C4-2B (cell line): ENCODE measurements around the gene FBXO4.

Experiments
- H3K27ac ChIP-seq: fragments of 450-650 bp; 2 replicates; pipeline ENCODE4 v1.5.1; 2017
- ZFX ChIP-seq: fragments of 450-650 bp; IDR thresholded peaks from 2 replicates; pipeline ENCODE4 v1.6.1; 2017
- TF ChIP-seq, protein P1 (sequence below): fragments of 450-650 bp; conservative IDR thresholded peaks from 2 replicates; pipeline ENCODE4 v1.5.1; 2017; ENCODE audit warnings: mild to moderate bottlenecking

The FBXO4 gene, protein sequence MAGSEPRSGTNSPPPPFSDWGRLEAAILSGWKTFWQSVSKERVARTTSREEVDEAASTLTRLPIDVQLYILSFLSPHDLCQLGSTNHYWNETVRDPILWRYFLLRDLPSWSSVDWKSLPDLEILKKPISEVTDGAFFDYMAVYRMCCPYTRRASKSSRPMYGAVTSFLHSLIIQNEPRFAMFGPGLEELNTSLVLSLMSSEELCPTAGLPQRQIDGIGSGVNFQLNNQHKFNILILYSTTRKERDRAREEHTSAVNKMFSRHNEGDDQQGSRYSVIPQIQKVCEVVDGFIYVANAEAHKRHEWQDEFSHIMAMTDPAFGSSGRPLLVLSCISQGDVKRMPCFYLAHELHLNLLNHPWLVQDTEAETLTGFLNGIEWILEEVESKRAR

DNA sequence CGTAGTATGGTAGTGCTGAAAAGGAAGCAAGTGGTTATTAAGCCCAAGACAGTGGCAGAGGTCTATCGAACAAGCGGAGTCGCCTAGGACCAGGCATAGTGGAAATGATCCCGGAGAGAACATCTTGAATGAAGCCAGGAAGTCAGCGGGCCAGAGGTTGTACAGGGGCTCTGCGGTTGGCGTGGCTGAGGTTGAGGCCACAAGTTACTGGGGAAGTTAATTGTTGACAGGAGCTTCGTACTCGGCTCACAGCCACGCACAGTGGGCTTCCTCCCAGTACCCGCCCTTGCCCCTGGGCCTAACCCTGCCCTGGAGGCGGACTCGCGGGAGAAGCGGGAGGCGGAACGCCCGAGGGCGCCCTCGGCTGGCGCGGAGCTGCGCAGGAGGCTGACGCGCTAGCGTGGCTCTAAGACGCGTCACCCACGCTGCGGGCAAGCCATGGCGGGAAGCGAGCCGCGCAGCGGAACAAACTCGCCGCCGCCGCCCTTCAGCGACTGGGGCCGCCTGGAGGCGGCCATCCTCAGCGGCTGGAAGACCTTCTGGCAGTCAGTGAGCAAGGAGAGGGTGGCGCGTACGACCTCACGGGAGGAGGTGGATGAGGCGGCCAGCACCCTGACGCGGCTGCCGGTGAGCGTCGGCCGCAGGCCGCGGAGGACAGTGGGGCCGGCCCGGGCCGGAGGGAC is at the start of gene FBXO4:
Gene FBXO4, plus strand, starts transcription at position 410 of the 683 bp plus-strand sequence. Its CDS starts 29 bp downstream, at position 439.
- TF ChIP-seq ZFX, result peak; percentile 92
- TF ChIP-seq, protein P1, sequence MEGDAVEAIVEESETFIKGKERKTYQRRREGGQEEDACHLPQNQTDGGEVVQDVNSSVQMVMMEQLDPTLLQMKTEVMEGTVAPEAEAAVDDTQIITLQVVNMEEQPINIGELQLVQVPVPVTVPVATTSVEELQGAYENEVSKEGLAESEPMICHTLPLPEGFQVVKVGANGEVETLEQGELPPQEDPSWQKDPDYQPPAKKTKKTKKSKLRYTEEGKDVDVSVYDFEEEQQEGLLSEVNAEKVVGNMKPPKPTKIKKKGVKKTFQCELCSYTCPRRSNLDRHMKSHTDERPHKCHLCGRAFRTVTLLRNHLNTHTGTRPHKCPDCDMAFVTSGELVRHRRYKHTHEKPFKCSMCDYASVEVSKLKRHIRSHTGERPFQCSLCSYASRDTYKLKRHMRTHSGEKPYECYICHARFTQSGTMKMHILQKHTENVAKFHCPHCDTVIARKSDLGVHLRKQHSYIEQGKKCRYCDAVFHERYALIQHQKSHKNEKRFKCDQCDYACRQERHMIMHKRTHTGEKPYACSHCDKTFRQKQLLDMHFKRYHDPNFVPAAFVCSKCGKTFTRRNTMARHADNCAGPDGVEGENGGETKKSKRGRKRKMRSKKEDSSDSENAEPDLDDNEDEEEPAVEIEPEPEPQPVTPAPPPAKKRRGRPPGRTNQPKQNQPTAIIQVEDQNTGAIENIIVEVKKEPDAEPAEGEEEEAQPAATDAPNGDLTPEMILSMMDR, result peak; percentile 82
- H3K27ac ChIP-seq, result peak within 1 kb of the TSS; percentile 91

DNA sequence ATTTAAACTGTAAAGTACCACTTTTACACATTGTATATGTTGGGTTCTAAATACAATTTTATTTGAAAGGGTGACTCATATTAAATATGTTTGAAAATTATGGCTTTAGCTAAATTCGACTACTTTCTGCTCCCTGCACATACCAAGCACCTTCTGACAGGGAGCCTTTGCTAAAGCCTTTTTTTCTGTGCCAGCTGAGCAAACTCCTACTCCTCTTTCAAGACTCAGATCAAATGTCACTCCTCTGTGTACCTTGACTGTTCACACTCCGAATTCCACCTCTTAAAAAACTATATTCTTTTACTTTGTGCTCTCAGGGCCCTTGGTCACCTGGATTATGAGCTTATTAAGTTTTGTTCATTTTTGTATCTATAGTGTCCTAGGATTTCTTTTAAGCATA is 48.4 kb upstream of the FBXO4 start:
- TF ChIP-seq, protein P1, result no peak
- no peak for TF ChIP-seq ZFX
- no peak overlapping the region for H3K27ac ChIP-seq

DNA sequence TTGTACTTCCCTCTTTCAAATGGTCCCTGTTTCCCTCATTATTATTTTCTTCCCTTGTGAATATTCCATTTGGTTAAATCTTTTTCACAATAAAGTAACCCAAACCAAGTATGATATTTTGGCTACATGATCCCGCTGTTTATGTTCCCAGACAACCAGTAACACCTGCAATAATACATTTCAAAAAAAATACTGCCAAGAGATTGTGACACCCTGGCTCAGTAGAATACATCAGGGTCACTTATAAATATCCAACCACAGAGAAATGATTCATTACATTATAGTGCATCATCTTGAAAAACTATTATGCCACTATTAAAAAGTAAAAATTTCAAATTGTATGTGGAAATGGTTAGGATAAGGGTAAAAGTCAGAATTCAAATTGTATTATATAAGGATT is 47.7 kb upstream of the FBXO4 start:
- no peak overlapping the region for H3K27ac ChIP-seq
- no peak for TF ChIP-seq ZFX
- TF ChIP-seq, protein P1, result no peak

DNA sequence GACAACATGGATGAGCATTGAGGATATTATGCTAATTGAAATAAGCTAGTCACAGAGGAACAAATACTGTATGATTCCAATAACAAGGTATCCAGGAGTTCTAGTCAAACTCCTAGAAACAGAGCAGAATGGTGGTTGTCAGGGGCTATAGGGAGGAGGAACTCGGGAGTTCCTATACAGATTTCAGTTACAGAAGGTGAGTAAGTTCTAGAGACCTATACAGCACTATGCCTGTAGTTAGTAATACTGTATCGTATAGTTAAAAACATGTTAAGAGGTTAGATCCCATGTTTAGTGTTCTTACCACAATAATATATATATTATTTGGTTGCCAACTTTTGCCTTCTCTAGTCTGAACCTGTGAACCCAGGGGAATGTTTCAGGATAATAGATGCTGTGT is 46.9 kb upstream of the FBXO4 start:
- TF ChIP-seq, protein P1, result no peak
- TF ChIP-seq ZFX, result no peak
- no peak overlapping the region for H3K27ac ChIP-seq

DNA sequence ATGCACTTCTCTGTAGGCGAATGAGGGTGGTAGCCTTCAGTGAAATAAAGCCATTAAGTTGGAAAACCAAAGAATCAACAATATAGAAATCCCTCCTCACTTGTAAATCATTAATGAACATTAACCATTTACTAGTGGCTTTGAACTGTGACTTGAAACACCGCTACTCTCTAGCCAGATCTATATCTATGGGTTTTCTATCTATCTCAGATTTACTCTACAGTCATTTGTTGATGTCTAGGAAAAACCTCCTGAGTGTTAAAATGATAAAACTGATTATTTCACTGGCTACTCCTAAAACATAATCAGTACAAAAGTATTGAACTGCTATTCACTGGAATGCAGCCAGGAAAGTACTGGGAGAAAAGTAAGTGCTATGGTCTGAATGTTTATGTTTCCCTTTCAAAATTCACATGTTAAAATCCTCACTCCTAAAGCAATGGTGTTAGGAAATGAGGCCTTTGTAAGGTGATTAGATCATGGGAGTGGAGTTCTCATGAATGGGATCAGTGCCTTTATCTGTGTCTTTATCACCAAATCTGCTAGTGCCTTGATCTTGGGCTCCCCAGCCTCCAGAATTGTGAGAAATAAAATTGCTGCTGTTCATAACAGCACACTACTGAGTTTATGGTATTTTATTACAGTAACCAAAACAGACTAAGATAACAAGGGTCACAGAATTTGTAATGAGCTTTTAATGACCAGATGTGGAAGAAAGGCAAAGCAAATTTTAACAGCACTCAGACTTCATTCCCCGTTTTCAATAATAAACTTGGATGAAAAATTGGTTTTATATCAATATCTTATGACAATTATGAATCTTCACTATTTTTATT is 46.2 kb upstream of the FBXO4 start:
- no peak for TF ChIP-seq ZFX
- TF ChIP-seq, protein P1, result no peak

DNA sequence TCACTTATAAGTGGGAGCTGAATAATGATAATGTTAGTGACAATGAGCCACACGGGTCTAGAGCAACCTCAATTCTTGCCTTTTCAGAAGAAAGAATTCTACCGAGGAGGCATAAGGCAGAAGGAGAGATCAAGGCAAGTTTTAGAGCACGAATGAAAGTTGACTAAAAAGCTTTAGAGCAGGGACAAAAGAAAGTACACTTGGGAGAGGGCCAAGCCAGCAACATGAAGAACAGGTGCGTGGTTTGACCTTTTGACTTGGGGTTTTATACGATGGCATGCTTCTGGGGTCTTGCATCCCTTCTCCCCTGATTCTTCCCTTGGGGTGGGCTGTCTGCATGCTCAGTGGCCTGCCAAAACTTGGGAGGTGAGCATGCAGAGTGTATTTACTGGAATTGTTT is 42.3 kb upstream of the FBXO4 start:
- H3K27ac ChIP-seq, result no peak overlapping the region
- no peak for TF ChIP-seq ZFX
- TF ChIP-seq, protein P1, result no peak

More for the DNA sequence above, 46.2 kb upstream of the FBXO4 start:
- H3K27ac ChIP-seq, result no peak overlapping the region
